ENCODE results near the gene NSMCE1. TPM values are rescaled to one million over a fixed set of nuclear protein-coding genes. Genes with fewer than 3 reads are reported as not detected.
"Not testable (repeated sequence)": the region's sequence is repeated elsewhere in the genome, so short reads cannot be mapped to it uniquely, and the experiment has no call there.

NSMCE1 gene
- total RNA-seq, 1 donor from 2014 or later = 61.0 TPM

DNA sequence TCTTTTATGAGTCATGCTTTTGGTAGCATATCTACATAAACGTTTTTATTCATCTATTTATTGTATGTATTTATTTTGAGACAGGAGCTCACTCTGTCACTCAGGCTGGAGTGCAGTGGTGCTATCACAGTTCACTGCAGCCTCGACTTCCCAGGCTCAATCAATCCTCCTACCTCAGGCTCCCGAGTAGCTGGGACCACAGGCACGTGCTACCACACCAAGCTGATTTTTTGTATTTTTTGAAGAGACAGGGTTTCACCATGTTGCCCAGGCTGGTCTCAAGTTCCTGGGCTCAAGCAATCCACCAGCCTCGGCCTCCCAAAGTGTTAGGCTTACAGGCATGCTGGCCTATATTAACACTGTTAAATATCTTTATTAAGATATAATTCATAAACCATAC lies 24.8 kb upstream of the NSMCE1 start:
- Mint-ChIP-seq H3K36me3 (ENCODE audit: low read depth) (no peaks in the 10 kb centered on the region), H3K27ac (no peak overlapping the region), H3K4me3 (no peak overlapping the region), H3K9me3 (no peaks in the 10 kb centered on the region), H3K27me3 (no peaks in the 10 kb centered on the region), H3K4me1 (peaks cover 47% of the 10 kb centered on the region)
- TF ChIP-seq, protein P1, sequence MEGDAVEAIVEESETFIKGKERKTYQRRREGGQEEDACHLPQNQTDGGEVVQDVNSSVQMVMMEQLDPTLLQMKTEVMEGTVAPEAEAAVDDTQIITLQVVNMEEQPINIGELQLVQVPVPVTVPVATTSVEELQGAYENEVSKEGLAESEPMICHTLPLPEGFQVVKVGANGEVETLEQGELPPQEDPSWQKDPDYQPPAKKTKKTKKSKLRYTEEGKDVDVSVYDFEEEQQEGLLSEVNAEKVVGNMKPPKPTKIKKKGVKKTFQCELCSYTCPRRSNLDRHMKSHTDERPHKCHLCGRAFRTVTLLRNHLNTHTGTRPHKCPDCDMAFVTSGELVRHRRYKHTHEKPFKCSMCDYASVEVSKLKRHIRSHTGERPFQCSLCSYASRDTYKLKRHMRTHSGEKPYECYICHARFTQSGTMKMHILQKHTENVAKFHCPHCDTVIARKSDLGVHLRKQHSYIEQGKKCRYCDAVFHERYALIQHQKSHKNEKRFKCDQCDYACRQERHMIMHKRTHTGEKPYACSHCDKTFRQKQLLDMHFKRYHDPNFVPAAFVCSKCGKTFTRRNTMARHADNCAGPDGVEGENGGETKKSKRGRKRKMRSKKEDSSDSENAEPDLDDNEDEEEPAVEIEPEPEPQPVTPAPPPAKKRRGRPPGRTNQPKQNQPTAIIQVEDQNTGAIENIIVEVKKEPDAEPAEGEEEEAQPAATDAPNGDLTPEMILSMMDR (IDR thresholded peaks at IDR 0.05) = no peak
- DNase-seq (no peak), ATAC-seq (ENCODE audit: low read depth) (no peak)
- CTCF ChIA-PET = no interaction called here
- intact Hi-C loops (cut with micrococcal nuclease) = no loop called here
- POLR2A ChIA-PET = no interaction called here

DNA sequence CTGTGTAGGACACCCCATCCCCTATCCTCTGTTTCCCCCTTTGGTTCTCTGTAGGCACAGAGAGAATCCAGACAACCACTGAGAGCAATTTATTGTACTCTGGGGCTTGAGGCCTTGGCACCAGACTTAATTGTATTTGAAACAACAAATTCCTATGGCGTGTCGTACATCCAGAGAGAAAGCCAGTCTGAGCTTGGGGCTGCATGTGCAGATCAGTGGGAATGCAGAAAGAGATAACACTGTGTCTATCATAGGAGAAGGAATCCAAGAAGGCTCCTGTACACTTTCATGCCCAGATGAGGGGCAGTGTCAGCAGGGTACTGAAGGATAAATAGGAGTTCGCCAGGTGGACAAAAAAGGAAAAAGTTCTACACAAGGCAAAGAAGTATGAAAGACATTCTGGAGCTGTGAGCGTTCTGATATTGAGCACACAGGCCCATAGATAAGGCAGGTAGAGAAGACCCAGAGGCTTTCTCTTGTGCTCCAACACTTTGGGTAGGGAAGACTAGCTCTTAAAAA lies 23.2 kb upstream of the NSMCE1 start:
- H3K27ac Mint-ChIP-seq = no peak overlapping the region
- no peaks in the 10 kb centered on the region for H3K27me3 Mint-ChIP-seq
- no peak for DNase-seq
- H3K9me3 Mint-ChIP-seq = peaks cover 4% of the 10 kb centered on the region
- H3K4me3 Mint-ChIP-seq = no peak overlapping the region
- ChIA-PET CTCF (no interaction called here), POLR2A (interaction anchor here (0.7 kb wide), 1 partner anchor 12 kb away, joined by 3 read pairs; no protein-coding TSS in a partner anchor)
- intact Hi-C loops (cut with micrococcal nuclease) = no loop called here
- ATAC-seq (ENCODE audit: low read depth) = no peak
- TF ChIP-seq, protein P1 (IDR thresholded peaks at IDR 0.05) = no peak
- H3K4me1 Mint-ChIP-seq = peaks cover 38% of the 10 kb centered on the region
- no peaks in the 10 kb centered on the region for H3K36me3 Mint-ChIP-seq (ENCODE audit: low read depth)

DNA sequence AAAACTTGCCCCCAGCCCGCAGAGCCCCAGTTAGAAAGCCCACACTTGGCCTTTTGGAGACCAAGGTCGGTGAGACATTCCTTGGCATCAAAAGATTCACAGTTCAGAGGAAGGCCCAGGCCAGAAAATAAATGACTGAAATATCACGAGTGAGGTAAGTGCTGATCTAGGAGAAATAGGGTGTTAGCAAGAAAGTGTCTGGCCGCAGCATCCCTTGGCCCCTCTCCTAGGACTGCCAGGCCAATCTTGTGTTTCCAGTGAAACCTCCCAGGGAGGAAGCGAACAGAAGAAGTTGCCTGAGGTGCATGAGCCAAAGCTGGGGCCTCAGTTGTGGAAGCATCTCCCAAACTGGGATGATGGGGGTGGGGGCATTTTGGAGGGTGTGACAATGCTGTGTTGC lies 22.5 kb upstream of the NSMCE1 start:
- intact Hi-C loops (cut with micrococcal nuclease) = no loop called here
- no peak overlapping the region for H3K27ac Mint-ChIP-seq
- H3K36me3 Mint-ChIP-seq (ENCODE audit: low read depth) = no peaks in the 10 kb centered on the region
- no peak overlapping the region for H3K4me3 Mint-ChIP-seq
- TF ChIP-seq, protein P1 (IDR thresholded peaks at IDR 0.05) = no peak
- no peaks in the 10 kb centered on the region for H3K27me3 Mint-ChIP-seq
- ChIA-PET POLR2A (interaction anchor here (0.9 kb wide), 1 partner anchor 27 kb away, joined by 4 read pairs; no protein-coding TSS in a partner anchor), CTCF (no interaction called here)
- peaks cover 4% of the 10 kb centered on the region for H3K9me3 Mint-ChIP-seq
- peaks cover 38% of the 10 kb centered on the region for H3K4me1 Mint-ChIP-seq
- ATAC-seq (ENCODE audit: low read depth) (no peak), DNase-seq (no peak)

DNA sequence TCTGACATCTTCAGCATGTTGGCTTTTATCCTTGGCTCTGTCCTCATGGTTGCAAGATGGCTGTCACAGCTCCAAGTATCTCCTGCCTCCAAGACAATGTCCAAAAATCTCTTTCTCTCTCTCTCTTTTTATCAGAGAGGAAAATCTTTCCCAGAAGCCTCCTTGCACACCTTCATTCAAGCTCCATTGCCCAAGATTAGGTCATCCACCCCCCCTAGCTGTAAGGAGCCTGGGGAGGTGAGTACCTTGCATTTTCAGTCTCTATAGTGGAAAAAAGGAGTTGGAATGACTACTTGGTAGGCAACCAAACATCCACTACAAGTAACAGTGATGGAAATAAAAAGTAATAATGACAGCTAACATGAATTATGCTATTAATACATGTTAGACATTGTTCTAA lies 22.0 kb upstream of the NSMCE1 start:
- Mint-ChIP-seq H3K4me1 (peaks cover 38% of the 10 kb centered on the region), H3K4me3 (no peak overlapping the region), H3K27me3 (no peaks in the 10 kb centered on the region), H3K36me3 (ENCODE audit: low read depth) (no peaks in the 10 kb centered on the region), H3K9me3 (peaks cover 4% of the 10 kb centered on the region), H3K27ac (no peak overlapping the region)
- TF ChIP-seq, protein P1 (IDR thresholded peaks at IDR 0.05) = no peak
- intact Hi-C loops (cut with micrococcal nuclease) = no loop called here
- ChIA-PET POLR2A (interaction anchor here (0.9 kb wide), 1 partner anchor 28 kb away, joined by 4 read pairs; no protein-coding TSS in a partner anchor), CTCF (no interaction called here)
- ATAC-seq (ENCODE audit: low read depth) (no peak), DNase-seq (no peak)

DNA sequence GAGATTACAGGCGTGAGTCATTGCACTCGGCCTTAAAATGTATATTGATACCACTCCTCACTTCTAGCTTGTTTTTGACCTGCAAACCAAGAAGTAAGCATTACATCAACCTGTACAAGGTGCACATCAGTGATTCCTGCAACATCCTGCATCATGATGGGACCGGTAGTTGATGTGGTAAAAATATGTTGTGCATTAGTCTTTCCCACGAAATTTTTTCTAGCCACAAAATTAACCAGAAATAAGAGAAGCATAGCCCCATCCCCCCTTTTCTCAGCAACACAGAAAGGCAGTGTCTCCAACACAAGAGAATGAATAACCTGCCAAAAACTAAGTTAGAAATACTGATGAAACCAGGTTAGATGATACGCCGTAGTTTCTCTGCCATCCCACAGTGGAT lies 21.1 kb upstream of the NSMCE1 start:
- Mint-ChIP-seq H3K36me3 (ENCODE audit: low read depth) (no peaks in the 10 kb centered on the region), H3K27ac (no peak overlapping the region), H3K4me1 (peaks cover 44% of the 10 kb centered on the region), H3K27me3 (no peaks in the 10 kb centered on the region), H3K9me3 (peaks cover 4% of the 10 kb centered on the region), H3K4me3 (no peak overlapping the region)
- ChIA-PET CTCF (no interaction called here), POLR2A (no interaction called here)
- ATAC-seq (ENCODE audit: low read depth) = no peak
- TF ChIP-seq, protein P1 (IDR thresholded peaks at IDR 0.05) = no peak
- intact Hi-C loops (cut with micrococcal nuclease) = no loop called here
- DNase-seq = no peak

DNA sequence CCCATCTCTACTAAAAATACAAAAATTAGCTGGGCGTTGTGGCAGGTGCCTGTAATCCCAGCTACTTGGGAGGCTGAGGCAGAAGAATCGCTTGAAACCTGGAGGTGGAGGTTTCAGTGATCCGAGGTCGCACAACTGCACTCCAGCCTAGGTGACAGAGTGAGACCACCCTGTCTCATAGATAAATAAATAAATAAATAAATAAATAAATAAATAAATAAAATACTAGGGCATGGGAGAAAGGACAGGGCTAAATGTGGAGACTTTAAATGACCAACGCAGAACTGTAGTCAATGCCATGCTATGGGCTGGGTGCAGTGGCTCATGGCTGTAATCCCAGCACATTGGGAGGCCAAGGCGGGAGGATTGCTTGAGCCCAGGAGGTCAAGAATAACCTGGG lies 19.7 kb upstream of the NSMCE1 start:
- H3K36me3 Mint-ChIP-seq (ENCODE audit: low read depth); H3K27me3 Mint-ChIP-seq; POLR2A ChIA-PET; H3K27ac Mint-ChIP-seq; ATAC-seq (ENCODE audit: low read depth); H3K9me3 Mint-ChIP-seq; H3K4me3 Mint-ChIP-seq; intact Hi-C loops (cut with micrococcal nuclease); DNase-seq; CTCF ChIA-PET: not testable (repeated sequence)
- H3K4me1 Mint-ChIP-seq = peaks cover 50% of the 10 kb centered on the region
